GM23338 (cell line): ENCODE results near the gene TBC1D7. TPM values are rescaled to one million over a fixed set of nuclear protein-coding genes. Genes with fewer than 3 reads are reported as not detected.

ENCODE experiments used
- ATAC-seq: fragments of 200-7000 bp; cut with Tn5 transposase; 3 replicates; pipeline ENCODE4 v1.9.1; 2020
- DNase-seq: peaks from one replicate; pipeline ENCODE4 v3.0.0-alpha.2; 2015; ENCODE audit warnings: low spot score
- H2AFZ ChIP-seq: fragments of 200-600 bp; sonication (generic); 2 replicates; pipeline ENCODE4 v1.8.0; 2016; ENCODE audit warnings: antibody characterized with exemption, mild to moderate bottlenecking, moderate library complexity
- H3F3A ChIP-seq: fragments of 200-600 bp; sonication (generic); replicated peaks from 2 replicates; pipeline ENCODE4 v1.8.0; 2017; ENCODE audit warnings: antibody characterized with exemption, mixed run types, low read depth
- H3K27ac ChIP-seq: fragments of 200-600 bp; sonication (generic); 2 replicates; pipeline ENCODE4 v1.6.1; 2016; ENCODE audit warnings: low read depth
- H3K27me3 ChIP-seq: fragments of 200-600 bp; sonication (generic); 2 replicates; pipeline ENCODE4 v1.8.0; 2016; ENCODE audit warnings: mild to moderate bottlenecking, mixed run types, moderate library complexity; ENCODE audit not compliant: insufficient read depth
- H3K36me3 ChIP-seq: fragments of 200-600 bp; sonication (generic); 2 replicates; pipeline ENCODE4 v1.8.0; 2016; ENCODE audit warnings: mild to moderate bottlenecking; ENCODE audit not compliant: insufficient read depth
- H3K4me1 ChIP-seq: fragments of 200-600 bp; sonication (generic); 2 replicates; pipeline ENCODE4 v1.8.0; 2016; ENCODE audit warnings: mild to moderate bottlenecking, moderate library complexity; ENCODE audit not compliant: insufficient read depth
- H3K4me2 ChIP-seq: fragments of 200-600 bp; sonication (generic); 2 replicates; pipeline ENCODE4 v1.7.1; 2017; ENCODE audit warnings: mixed run types
- H3K4me3 ChIP-seq: fragments of 200-600 bp; sonication (generic); 2 replicates; pipeline ENCODE4 v1.6.1; 2016; ENCODE audit warnings: mixed run types
- H3K79me2 ChIP-seq: fragments of 200-600 bp; sonication (generic); replicated peaks from 2 replicates; pipeline ENCODE4 v1.8.0; 2017; ENCODE audit warnings: mild to moderate bottlenecking; ENCODE audit not compliant: insufficient read depth
- H3K9me2 ChIP-seq: fragments of 200-600 bp; sonication (generic); 2 replicates; pipeline ENCODE4 v1.8.0; 2017; ENCODE audit not compliant: insufficient read depth
- H4K20me1 ChIP-seq: fragments of 200-600 bp; sonication (generic); replicated peaks from 2 replicates; pipeline ENCODE4 v1.8.0; 2017; ENCODE audit warnings: mild to moderate bottlenecking; ENCODE audit not compliant: insufficient read depth
- H3K27ac Mint-ChIP-seq: 2 replicates; pipeline ENCODE4 v1.8.0; 2020; ENCODE audit warnings: inconsistent platforms, mild to moderate bottlenecking, moderate library complexity, mixed read lengths
- H3K27me3 Mint-ChIP-seq: 3 replicates; pipeline ENCODE4 v1.8.0; 2022; ENCODE audit warnings: low read depth, mild to moderate bottlenecking, moderate library complexity, mixed read lengths, inconsistent platforms; ENCODE audit not compliant: insufficient read depth, poor library complexity
- H3K36me3 Mint-ChIP-seq: 3 replicates; pipeline ENCODE4 v1.8.0; 2021; ENCODE audit warnings: low read depth, mild to moderate bottlenecking, inconsistent platforms, moderate library complexity, mixed read lengths
- H3K4me1 Mint-ChIP-seq: 3 replicates; pipeline ENCODE4 v1.8.0; 2020; ENCODE audit warnings: mild to moderate bottlenecking, inconsistent platforms, mixed read lengths
- H3K4me3 Mint-ChIP-seq: 3 replicates; pipeline ENCODE4 v1.8.0; 2021; ENCODE audit warnings: moderate library complexity, mild to moderate bottlenecking, inconsistent platforms, mixed read lengths
- H3K9me3 Mint-ChIP-seq: 3 replicates; pipeline ENCODE4 v1.8.0; 2020; ENCODE audit warnings: moderate library complexity, mild to moderate bottlenecking, inconsistent platforms, mixed read lengths
- CREB1 ChIP-seq: fragments of 250-450 bp; sonication (Bioruptor Pico); IDR thresholded peaks from 2 replicates; pipeline ENCODE4 v1.5.0; 2020; ENCODE audit warnings: low read depth, mild to moderate bottlenecking, moderate library complexity
- CTCF ChIP-seq, 2 experiments: fragments of 200-600 bp in 1 of 2; sonication (generic) in 1 of 2; conservative IDR thresholded peaks; 2 replicates each; pipeline versions ENCODE4 v1.5.1 to v1.6.1; 2016 to 2017; ENCODE audit warnings: antibody characterized with exemption in 2 of 2, low read depth in 2 of 2, mild to moderate bottlenecking in 2 of 2, moderate library complexity in 1 of 2
- ETS1 ChIP-seq: IDR thresholded peaks from 2 replicates; pipeline ENCODE4 v1.6.1; 2016; ENCODE audit warnings: antibody characterized with exemption
- EZH2 ChIP-seq: fragments of 200-600 bp; sonication (generic); IDR thresholded peaks from one replicate; pipeline ENCODE4 v1.8.0; 2017; ENCODE audit warnings: antibody characterized with exemption, mild to moderate bottlenecking, low read depth; ENCODE audit not compliant: unreplicated experiment
- EZH2phosphoT487 ChIP-seq: fragments of 200-600 bp; sonication (generic); IDR thresholded peaks from one replicate; pipeline ENCODE4 v1.8.1; 2018; ENCODE audit warnings: antibody characterized with exemption; ENCODE audit not compliant: unreplicated experiment
- JUNB ChIP-seq: IDR thresholded peaks from one replicate; pipeline ENCODE4 v1.6.1; 2016; ENCODE audit warnings: antibody characterized with exemption; ENCODE audit not compliant: unreplicated experiment
- NANOG ChIP-seq: IDR thresholded peaks from 2 replicates; pipeline ENCODE4 v1.6.1; 2016; ENCODE audit warnings: antibody characterized with exemption, borderline replicate concordance
- POLR2AphosphoS5 ChIP-seq: IDR thresholded peaks from 2 replicates; pipeline ENCODE4 v1.6.1; 2016; ENCODE audit warnings: antibody characterized with exemption, low read depth
- REST ChIP-seq: IDR thresholded peaks from one replicate; pipeline ENCODE4 v1.6.1; 2018; ENCODE audit warnings: antibody characterized with exemption; ENCODE audit not compliant: unreplicated experiment
- STAT1 ChIP-seq: IDR thresholded peaks from one replicate; pipeline ENCODE4 v1.6.1; 2016; ENCODE audit warnings: antibody characterized with exemption; ENCODE audit not compliant: unreplicated experiment
- ZNF114 ChIP-seq: fragments of 250-450 bp; sonication (Bioruptor Pico); IDR thresholded peaks from 2 replicates; pipeline ENCODE4 v1.5.0; 2020; ENCODE audit warnings: mild to moderate bottlenecking, moderate library complexity
- ZNF331 ChIP-seq: fragments of 250-450 bp; sonication (Bioruptor Pico); IDR thresholded peaks from 2 replicates; pipeline ENCODE4 v1.5.0; 2020; ENCODE audit warnings: low read depth, mild to moderate bottlenecking, moderate library complexity
- ZNF462 ChIP-seq: fragments of 250-450 bp; sonication (Bioruptor Pico); IDR thresholded peaks from 2 replicates; pipeline ENCODE4 v1.5.0; 2020; ENCODE audit warnings: mild to moderate bottlenecking, moderate library complexity
- polyA plus RNA-seq: library from polyadenylated mRNA; unstranded; fragments of >200 nt; fragmentation: Nextera tagmentation; extraction: Ambion mirVana; gene quantifications from 2 replicates; pipeline ENCODE4 v1.2.1, GENCODE V29; 2016
- total RNA-seq: library from RNA; depleted of rRNA; stranded (reverse); fragments of >200 nt; shearing (Covaris generic); gene quantifications from 2 replicates; pipeline ENCODE4 v1.2.3, GENCODE V29; 2014

TBC1D7 gene
- total and polyA plus RNA-seq, 2 experiments from 2014 or later, result 62.0 to 70.4 TPM

- no peak overlapping the region for H3K4me3 ChIP-seq
- H3K9me2 ChIP-seq, result no peaks in the 10 kb centered on the region
- no peaks in the 10 kb centered on the region for H3K27me3 ChIP-seq
- peaks cover 30% of the 10 kb centered on the region for H3K9me3 Mint-ChIP-seq
- H3K4me1 ChIP-seq, result no peaks in the 10 kb centered on the region
- H3K27ac Mint-ChIP-seq, result no peak overlapping the region
- no peaks in the 10 kb centered on the region for H4K20me1 ChIP-seq
- peaks cover 7% of the 10 kb centered on the region for H3K36me3 ChIP-seq
- ATAC-seq, result no peak
- no peaks in the 10 kb centered on the region for H3F3A ChIP-seq
- H3K79me2 ChIP-seq, result no peaks in the 10 kb centered on the region
- no peak for TF ChIP-seq CTCF (conservative IDR thresholded peaks at IDR 0.05; ENCODE audit: low read depth in 2 of 2)
- no peak for TF ChIP-seq EZH2
- no peak for TF ChIP-seq ZNF114 (CRISPR knock-in tag)
- TF ChIP-seq POLR2AphosphoS5, result no peak
- no peak for TF ChIP-seq ZNF331 (CRISPR knock-in tag)
- TF ChIP-seq CREB1, result no peak
- no peak for TF ChIP-seq EZH2phosphoT487
- no peak for TF ChIP-seq NANOG
- TF ChIP-seq REST, result no peak
- TF ChIP-seq JUNB, result no peak
- no peak for TF ChIP-seq ZNF462 (CRISPR knock-in tag)
- TF ChIP-seq STAT1, result no peak
- no peak for TF ChIP-seq ETS1
- H3K27ac ChIP-seq, result no peak overlapping the region
- no peak overlapping the region for H3K4me2 ChIP-seq
- peaks cover 86% of the 10 kb centered on the region for H3K36me3 Mint-ChIP-seq
- no peaks in the 10 kb centered on the region; the same call in 2 of the 3 replicates for H3K4me1 Mint-ChIP-seq
- no peak overlapping the region for H3K4me3 Mint-ChIP-seq
- H3K27me3 Mint-ChIP-seq, result peaks cover 13% of the 10 kb centered on the region
- no peak for DNase-seq
- H2AFZ ChIP-seq, result no peak overlapping the region
Measured at GRCh38 chr6:13289789-13290318, 38.5 kb downstream of the TBC1D7 start.
